ENCODE results near the gene DEFB125.
"Not testable (repeated sequence)": the region's sequence is repeated elsewhere in the genome, so short reads cannot be mapped to it uniquely, and the experiment has no call there.

The DEFB125 gene, protein sequence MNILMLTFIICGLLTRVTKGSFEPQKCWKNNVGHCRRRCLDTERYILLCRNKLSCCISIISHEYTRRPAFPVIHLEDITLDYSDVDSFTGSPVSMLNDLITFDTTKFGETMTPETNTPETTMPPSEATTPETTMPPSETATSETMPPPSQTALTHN

DNA sequence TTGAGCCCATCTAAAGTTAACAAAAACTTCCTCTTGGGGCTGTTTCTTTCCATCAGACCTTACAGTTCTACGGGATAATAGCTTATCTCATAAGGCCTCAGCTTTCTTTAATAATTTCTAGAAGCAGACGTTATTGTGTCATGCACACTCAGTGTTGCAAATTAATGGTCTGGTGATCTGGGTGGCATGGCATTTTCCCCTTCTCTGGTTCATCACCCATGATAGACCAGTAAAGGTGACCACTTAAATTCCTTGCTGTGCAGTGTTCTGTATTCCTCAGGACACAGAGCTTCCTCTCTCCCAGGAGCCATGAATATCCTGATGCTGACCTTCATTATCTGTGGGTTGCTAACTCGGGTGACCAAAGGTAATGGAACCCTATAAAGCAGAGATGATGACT, at the start of gene DEFB125:
TSS of gene DEFB125 (plus strand) at position 272 of the 400 bp plus-strand sequence. CDS start at position 310, 38 bp downstream.
- no peak for DNase-seq (ENCODE audit: low spot score)

DNA sequence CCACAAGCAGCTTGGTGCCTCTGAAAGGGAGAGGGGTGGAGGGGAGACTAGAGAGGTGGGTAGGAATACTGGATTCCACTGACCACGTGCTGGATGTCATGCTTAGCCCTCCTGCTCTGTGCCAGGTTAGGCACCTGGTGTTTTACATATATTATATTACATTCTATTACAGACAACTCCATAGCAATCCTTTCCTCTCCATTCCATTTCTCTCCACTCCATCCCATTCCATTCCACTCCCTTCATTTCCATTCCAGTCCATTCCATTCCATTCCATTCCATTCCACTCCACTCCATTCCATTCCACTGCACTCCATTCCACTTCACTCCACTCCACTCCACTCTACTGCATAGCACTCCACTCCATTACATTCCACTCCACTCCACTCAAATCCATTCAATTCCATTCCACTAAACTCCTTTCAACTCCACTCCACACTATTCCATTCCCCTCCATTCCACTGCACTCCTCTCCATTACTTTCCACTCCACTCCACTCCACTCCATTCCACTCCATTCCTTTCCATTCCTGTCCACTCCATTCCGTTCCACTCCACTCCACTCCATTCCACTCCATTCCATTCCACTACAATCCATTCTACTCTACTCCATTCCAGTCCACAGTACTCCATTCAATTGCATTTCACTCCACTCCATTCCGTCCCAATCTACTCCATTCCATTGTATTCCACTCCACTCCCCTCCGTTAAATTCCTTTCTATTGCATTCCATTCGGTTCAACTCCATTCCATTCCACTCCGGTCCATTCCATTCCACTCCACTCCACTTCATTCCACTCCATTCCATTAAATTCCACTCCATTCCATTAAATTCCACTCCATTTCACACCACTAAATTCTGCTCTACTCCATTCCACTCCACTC, 27.2 kb upstream of the DEFB125 start:
- DNase-seq (ENCODE audit: low spot score) = no peak

DNA sequence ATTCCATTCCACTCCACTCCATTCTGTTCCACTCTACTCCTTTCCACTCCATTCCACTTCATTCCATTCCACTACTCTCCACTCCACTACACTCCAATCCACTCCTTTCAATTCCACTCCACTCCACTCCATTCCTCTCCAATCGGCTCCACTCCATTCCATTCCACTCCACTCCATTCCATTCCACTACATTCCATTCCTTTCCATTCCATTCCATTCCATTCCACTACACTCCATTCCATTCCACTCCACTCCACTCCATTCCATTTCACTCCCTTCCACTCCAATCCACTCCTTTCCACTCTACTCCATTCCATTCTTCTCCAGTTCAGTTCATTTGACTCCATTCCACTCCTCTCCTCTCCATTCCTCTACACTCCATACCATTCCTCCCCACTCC, 26.2 kb upstream of the DEFB125 start:
- DNase-seq (ENCODE audit: low spot score) = no peak

DNA sequence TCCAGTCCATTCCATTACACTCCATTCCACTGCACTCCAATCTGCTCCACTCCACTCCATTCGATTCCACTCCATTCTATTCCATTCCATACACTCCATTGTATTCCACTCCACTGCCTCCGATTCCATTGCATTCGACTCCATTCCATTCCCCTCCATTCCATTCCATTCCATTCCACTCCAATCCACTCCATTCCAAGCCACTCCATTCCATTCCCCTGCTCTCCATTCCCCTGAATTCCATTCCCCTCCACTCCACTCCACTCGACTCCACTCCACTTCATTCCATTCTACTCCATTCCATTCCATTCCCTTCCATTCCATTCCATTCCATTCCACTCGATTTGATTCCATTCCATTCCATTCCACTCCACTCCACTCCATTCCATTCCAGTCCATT, 25.7 kb upstream of the DEFB125 start:
- DNase-seq (ENCODE audit: low spot score) = no peak

DNA sequence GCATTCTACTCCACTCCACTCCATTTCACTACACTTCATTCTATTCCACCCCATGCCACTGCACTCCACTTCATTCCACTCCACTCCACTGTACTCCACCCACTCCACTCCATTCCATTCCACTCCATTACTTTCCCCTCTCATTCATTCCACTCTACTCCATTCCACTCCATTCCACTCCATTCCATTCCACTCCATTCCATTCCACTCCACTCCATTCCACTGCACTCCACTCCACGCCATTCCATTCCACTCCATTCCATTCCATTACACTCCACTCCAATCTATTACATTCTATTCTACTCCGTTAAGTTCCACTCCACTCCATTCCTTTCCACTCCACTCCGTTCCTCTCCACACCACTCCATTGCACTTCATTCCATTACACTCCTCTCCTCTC, 25.0 kb upstream of the DEFB125 start:
- DNase-seq (ENCODE audit: low spot score) = no peak

DNA sequence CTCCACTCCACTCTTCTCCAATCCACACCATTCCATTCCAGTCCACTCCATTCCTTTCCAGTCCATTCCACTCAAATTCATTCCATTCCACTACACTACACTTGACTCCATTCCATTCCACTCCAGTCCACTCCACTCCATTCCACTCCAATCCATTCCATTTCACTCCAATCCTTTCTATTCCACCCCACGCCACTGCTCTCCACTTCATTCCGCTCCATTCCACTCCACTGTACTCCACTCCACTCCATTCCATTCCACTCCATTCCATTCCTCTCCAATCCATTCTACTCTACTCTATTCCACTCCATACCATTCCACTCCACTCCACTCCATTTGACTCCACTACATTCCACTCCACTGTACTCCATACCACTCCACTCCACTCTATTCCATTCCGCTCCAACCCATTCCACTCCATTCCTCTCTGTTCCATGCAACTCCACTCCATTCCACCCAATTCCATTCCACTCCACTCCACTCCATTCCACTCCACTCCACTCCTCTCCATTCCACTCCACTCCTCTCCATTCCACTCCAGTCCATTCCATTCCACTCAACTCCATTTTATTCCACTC, 23.4 kb upstream of the DEFB125 start:
- DNase-seq (ENCODE audit: low spot score) = no peak

DNA sequence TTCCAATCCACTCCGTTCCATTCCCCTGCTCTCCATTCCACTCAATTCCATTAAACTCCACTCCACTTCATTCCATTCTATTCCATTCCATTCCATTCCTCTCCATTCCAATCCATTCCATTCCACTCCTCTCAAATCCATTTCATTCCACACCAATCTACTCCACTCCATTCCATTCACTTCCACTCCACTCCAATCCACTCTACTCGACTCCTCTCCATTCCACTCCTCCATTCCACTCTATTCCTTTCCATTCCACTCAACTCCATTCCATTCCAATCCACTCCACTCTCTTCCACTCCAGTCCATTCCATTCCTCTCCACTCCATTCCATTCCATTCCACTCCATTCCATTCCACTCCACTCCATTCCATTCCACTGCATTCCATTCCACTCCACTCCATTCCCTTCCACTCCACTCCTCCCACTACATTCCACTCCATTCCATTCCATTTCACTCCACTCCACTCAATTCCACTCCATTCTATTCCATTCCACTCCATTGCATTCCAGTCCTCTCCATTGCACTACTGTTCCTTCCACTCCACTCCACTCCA, 22.6 kb upstream of the DEFB125 start:
- no peak for DNase-seq (ENCODE audit: low spot score)

DNA sequence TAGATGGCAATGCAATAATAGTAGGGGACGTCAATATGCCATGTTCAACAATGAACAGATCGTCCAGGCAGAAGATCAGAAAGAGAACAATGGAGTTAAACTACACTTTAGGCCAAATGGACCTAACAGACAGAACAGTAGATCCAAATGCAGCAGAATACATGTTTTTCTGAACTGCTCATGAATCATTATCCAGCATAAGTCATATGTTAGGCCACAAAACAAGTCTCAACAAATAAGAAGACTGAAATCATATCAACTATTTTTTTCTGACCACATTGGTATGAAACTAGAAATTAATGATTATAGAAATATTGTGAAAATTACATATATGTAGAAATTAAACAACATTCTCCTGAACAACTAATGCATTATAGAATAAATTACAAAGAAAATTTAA, 10.2 kb upstream of the DEFB125 start:
- DNase-seq (ENCODE audit: low spot score) = no peak

DNA sequence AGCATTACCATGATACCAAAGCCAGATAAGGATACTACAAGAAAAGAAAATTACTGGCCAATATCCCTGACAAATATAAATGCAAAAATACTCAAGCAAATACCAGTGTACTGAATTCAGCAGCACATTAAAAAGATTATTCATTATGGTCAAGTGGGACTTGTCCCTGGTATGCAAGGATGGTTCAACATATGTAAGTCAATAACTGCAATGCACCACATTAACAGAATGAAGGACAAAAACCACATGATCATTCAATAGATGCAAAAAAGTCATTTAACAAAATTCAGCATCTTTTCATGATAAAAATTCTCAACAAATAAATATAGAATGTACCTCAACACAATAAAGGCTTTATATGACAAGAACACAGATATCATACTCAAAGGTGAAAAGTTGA, 9.1 kb upstream of the DEFB125 start:
- DNase-seq (ENCODE audit: low spot score) = no peak

DNA sequence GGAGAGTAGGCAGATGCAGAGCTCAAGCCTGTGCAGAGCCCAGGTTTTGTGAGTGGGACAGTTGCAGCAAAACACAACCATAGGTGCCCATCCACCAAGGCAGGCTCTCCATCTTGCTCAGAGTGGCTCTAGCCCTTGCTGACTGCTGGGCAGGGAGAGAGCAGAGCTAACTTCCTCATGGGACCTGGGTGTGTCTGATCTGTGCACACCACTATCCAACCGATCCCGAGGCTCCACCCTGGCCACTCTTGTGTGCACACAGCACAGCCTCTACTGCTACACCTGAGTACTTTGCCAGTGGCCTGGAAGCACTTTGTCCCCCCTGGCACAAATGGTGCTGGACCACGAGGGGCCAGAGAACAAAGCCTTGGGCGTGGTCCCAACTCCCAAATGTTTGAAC, 7.9 kb upstream of the DEFB125 start:
- no peak for DNase-seq (ENCODE audit: low spot score)

DNA sequence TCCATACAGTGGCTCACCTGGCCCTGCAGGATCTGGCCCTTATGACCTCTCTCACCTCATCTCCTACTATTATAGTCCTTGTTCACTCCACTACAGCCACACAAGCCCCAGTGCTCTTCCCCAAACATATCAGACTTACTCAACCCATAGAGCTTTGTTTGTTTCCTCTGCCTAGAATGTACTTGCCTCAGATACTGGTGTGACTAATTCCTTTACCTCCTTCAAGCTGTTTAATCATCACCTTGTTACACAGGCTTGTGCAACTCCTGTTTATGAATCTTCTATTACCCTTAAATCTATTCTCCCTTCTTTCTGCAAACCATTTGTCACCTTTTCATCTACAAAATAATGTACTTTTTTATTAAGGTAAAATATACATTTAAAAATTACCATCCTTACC, 3.2 kb downstream of the DEFB125 start:
- DNase-seq (ENCODE audit: low spot score) = no peak

DNA sequence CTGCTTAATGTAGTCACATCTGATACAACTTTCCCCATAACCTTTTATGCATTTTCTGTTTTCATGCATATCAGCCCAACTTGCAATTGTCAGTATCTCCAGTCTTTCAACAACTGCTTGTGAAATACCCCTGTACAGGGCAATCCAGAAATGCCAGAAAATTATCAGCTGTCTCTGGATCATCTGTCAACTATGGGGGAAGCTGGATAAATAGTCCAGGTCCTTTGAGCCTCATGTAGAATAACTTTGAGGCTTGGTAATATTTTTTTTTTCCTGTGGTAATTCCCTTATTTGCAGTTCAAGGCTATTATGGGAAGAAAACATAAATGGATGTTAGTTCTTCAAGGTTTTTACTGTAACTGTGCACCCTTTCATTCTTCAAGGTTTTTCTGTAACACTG, 6.2 kb downstream of the DEFB125 start:
- no peak for DNase-seq (ENCODE audit: low spot score)

DNA sequence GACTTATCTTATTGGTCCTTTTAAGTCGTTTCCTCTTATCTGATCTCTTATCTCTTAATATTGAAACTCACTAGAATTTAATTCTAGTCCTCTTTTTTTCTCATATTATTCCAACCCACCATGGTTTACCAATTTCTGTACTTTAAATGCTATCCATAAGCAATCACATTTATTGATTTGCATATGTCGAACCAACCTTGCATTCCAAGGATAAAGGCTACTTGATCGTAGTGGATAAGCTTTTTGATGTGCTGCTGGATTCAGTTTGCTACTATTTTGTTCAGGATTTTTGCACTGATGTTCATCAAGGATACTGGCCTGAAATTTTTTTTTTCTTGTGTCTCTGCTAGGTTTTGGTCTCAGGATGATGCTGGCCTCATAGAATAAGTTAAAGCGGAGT, 7.7 kb downstream of the DEFB125 start:
- no peak for DNase-seq (ENCODE audit: low spot score)

DNA sequence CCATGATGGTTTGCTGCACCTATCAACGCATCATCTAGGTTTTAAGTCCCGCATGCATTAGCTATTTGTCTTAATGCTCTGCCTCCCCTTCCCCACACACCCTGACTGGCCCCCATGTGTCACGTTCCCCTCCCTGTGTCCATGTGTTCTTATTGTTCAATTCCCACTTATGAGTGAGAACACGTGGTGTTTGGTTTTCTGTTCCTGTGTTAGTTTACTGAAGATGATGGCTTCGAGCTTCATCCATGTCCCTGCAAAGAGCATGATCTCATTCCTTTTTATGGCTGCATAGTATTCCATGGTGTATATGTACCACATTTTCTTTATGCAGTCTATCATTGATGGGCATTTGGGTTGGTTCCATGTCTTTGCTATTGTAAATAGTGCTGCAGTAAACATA, 10.2 kb downstream of the DEFB125 start:
- DNase-seq (ENCODE audit: low spot score) = not testable (repeated sequence)

DNA sequence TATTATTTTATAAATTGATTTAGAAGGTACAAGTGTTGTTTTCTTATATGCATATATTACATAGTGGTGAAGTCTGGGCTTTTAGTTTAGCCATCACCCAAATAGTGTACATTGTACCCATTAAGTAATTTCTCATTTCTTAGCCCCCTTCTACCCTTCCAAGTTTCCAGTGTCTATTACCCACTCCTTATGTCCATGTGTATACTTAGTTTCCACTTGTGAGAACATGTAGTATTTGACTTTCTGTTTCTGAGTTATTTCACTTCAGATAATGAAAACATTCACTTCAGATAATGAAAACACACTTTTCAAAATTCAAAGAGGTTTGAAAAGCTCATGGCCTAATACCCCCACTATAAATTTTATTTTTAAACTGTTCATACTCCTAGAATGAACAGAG, 14.5 kb downstream of the DEFB125 start:
- DNase-seq (ENCODE audit: low spot score) = no peak

DNA sequence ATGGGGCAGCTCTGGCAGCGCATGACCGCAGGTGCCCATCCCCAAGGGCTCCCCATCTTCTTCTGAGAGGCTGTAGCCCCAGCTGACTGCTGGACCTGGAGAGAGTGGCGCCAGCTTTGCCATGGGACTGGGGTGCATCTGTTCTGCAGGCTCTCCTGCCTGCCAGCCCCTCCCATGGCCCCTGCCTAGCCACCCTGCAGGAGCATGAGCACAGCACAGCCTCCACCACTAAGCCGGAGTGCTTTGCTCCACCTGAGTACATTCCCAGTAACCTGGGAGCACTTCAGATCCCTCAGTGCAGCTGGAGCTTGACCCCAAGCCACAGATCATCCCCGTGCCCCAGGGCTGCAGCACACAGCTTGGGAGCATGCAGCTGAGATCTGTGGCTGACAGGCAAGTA, 16.0 kb downstream of the DEFB125 start:
- no peak for DNase-seq (ENCODE audit: low spot score)

DNA sequence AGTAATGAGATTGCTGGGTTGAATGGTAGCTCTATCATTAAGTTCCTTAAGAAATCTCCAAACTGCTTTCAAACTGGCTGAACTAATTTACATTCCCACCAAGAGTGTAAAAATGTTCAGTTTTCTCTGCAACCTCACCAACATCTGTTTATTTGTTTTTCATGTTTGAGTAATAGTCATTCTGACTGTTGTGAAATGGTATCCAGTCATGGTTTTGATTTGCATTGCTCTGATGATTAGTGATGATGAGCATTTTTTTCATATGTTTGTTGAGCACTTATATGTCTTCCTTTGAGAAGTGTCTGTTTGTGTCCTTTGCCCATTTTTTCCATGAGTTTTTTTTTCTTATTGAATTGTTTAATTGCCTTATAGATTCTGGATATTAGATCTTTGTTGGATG, 24.9 kb downstream of the DEFB125 start:
- no peak for DNase-seq (ENCODE audit: low spot score)

DNA sequence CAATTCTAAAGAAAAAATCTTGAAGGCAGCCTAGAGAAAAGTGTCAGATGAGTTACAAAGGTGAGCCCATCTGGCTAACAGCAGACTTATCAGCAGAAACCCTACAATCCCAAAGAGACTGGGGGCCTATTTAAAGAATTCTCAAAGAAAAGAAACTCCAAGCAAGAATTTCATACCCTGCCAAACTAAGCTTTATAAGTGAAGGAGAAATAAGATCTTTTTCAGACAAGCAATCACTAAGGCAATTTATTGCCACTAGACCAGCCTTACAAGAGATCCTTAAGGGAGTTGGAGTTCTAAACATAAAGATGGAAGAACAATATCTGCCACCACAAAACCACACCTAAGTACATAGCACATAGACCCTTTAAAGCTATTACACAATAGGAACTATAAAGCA, 30.0 kb downstream of the DEFB125 start:
- no peak for DNase-seq (ENCODE audit: low spot score)

DNA sequence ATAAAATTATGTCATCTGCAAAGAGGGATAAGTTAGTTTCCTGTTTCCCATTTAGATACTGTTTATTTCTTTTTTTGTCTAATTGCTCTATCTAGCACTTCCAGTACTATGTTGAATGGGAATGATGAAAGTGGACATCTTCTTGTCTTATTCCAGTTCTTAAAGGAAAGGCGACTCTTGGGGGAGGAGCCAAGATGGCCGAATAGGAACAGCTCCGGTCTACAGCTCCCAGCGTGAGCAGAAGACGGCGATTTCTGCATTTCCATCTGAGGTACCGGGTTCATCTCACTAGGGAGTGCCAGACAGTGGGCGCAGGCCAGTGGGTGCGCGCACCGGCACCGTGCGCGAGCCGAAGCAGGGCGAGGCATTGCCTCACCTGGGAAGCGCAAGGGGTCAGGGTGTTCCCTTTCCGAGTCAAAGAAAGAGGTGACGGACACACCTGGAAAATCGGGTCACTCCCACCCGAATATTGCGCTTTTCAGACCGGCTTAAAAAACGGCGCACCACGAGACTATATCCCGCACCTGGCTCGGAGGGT, 42.4 kb downstream of the DEFB125 start:
- not testable (repeated sequence) for DNase-seq (ENCODE audit: low spot score)

DNA sequence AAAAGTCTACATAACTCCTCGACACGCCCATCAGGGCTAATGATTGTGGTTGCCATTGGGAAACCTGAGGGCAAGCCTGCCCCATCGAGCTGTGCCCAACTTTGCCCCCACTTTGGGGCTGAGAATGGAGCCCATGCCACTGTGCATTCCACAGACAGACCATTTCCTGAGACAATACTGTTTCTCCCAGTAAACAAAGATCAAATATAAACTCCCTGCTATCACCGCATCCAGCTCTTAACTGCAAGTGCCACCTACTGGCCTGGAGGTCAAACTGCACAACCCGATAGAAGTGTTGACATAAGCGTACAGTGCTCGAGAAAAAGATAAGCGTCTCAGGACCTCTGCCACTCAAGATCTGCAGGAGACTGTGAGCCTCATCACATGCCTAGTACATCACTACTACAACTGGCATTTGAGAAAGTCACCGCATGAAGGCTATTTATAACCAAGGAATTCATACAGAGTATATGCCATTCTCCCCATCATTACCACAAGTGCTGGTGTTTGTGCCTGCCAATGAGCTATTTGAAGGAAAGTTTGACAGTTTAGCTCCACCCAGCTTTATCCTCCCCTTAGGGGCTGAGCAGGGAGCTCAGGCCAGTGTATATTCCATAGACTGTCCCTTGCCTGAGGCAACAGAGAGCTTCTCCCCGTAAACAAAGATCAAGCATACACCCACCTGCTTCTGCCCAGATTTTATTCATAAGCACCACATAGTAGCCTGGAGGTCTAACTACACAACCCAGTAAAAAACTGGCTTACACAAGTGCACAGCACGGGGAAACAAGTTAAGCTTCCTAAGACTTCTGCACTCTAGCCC, 50.4 kb downstream of the DEFB125 start:
- DNase-seq (ENCODE audit: low spot score) = no peak

DNA sequence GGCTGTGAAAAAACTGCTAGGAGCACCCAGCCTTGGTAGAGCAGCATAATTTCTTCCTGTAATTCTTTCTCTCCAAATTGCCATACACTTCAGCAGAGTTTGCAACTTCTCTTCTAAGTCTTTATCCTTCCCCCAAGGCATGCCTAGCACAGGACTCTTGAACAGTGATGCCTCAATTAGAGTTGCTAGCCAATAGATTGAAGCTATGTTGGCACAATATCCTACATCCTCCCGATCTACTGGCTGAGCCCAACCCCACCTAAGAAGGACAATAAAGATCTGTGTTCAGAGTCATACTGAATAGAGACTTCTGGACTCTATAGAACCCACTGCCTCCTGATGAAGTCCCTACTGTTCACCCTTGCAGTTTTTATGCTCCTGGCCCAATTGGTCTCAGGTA, 54.8 kb downstream of the DEFB125 start, which contains the start of gene DEFB126:
TSS of gene DEFB126 (plus strand) at position 301 of the 400 bp plus-strand sequence. CDS start at position 340, 39 bp downstream.
- no peak for DNase-seq (ENCODE audit: low spot score)

DNA sequence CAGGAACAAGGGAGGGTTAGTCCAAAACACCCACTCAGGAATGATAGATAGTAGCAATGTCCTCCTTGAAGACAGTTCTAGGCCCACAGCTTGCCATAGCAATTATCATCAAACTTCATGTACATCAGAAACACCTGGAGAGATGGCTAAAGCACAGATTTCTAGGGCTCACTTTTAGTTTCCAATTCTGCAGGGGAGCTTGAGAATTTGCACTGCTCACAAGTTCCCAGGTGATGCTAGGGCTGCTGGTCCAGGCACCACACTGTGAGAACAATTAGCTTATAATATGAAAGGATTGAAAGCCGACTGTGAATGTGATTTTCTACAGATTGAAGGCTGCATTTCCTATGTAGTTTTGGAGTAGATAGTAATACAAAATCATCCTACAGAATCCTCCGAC, 58.4 kb downstream of the DEFB125 start:
- no peak for DNase-seq (ENCODE audit: low spot score)

Measured in left forelimb (tissue), 1 donor.